GM21367 (cell line): ENCODE data around the gene COL24A1.

Experiments
- ATAC-seq: cut with Tn5 transposase; IDR thresholded peaks from one replicate; pipeline ENCODE4 v1.9.1; 2021; ENCODE audit not compliant: unreplicated experiment

COL24A1 gene

DNA sequence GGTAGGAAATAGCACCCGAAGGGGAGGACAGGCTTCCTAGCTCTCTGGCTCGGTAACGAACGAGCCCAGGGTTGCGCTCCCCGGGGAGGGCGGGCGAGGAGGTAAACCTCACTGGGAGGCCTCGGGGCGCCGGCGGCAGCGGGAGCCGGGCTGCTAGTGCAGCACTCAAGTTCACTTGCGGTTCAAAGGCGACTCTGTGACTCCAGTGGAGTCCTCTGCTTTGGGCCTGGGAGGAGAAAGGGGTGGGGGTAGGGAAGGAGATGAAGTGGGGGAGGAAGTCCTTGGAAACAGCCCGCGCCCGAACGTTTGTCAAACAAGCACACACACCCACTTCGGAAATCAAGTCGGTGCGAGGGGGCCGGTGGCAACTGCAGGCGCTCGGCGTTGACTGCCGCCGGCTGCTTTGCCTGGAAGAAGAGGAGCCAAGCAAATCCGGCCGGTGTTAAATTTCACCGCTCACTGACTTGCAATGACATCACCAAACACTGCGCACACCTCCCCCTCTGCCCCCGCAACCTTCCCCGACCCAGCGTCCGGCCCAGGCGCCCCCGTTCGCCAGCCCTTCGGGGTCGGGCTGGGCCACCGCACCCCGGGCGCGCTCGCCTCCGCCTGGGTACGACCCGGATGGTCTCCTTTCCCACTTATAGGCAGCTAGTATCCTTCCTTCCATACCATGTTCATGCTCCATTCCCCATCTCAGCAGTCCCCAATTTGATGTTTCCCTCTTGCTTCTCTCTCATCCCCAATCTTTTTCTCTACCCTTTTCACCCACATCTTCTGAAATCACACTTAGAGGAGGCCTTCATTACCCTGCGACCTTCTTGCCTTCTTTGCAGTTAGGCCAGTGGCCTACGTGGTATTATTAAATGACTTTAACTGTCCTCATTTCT, at the start of gene COL24A1:
COL24A1 (minus strand) TSS at position 207 of the 890 bp plus-strand sequence. CDS start 376 bp downstream, outside the sequence.
- ATAC-seq = no peak

DNA sequence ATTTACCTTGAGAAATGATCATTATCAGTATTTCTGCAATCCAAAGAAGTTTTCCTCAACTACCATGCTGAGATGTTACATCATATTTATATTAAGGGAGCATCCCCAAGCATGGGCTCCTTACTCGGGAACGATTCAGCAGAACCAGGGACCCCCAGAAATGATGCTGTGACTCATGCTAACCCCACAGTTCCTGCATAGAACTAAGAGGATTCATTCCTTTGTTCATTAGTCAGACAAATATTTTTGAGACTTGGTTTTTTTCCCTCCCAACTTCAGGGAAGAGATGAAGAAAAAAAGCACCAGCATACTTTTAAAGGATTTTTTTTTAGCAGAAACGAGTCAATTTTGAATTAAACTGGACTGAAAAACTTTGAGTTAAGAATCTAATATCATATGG, 49.2 kb upstream of the COL24A1 start:
- ATAC-seq = no peak

DNA sequence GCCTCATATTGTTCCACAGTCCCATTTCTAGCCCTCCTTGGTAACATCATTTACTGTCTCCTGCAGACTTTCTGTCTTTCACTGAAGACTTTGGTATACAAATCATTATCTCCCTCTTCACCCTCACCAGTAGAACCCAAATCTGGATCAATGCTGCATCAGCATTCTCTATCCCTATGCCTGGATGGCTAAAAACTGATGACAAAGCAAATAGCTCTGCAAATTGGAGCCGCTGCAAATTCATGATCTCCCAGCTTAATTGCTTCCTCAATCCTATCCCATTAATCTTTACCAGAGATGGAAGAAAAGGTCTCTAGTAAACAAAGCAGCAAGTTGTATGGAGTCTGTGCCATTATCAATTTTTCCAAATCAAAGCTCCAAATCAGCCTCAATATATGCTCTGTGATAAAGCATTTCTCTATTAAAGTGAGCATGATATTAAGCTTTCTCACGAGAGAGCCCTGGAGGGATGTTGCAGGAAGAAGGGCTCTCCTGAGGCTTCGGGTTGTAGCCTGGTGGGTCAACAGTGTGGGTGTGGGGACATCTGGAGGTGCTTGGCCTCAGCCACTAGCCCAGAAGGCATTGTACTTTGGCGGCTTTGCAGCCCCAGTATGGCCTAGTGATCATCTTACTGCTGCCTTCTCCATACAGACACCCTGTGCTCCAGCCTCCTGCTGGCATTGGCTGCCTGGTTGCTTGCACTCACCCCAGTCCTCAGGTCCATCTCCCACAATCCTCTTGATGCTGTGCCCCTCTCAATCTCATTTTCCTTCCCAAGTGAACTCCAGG, 46.2 kb upstream of the COL24A1 start:
- ATAC-seq = no peak

DNA sequence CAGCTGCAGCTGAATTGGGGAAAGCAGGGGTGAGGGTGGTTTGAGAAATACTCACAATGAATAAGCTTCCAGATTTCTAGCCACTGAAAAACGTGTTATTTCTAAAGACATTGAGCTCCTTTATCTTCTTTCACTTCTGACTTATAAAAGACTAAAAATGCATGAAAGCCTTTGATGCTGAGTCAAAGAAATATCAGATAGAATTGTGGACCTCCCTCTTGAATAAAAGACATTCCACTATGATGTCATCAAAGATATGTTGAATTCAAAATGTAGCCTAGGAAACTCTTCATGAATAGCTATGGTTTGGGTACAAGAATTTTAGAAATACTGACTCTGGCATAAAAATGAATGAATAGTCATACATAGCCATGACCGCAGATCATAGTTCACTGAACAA, 44.7 kb upstream of the COL24A1 start:
- ATAC-seq = no peak

- no peak for ATAC-seq
Observed at GRCh38 chr1:86200901-86201300, 44.3 kb upstream of the COL24A1 start.

DNA sequence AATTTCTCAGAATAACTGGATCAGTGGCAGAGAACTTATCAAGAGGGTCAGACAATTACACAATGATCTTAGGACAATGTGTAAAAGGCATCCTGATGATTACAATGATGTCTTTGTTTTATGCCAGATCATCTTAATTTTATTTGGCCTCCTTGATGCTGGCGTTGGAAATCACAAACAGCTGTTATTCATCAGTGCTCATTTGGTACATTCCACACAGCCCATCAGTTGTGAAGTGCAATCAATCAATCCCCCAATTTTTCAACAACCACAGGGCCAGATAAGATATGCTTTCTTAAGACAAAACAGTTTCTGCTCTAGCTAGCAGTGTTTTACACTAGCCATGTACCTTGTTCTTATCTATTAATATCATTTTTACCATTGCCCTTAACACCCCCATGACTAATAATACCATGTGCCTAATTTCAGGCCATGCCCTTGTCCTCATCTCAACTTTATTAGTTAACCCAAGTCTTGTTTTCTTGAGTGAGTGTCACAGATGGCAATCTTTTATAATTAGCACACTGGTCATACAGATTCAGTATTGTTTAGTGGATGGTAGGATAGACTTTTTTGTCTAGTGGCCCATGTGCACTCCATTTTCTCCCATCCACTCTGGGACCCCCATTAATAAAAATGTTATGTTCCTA, 40.8 kb upstream of the COL24A1 start:
- ATAC-seq = no peak

DNA sequence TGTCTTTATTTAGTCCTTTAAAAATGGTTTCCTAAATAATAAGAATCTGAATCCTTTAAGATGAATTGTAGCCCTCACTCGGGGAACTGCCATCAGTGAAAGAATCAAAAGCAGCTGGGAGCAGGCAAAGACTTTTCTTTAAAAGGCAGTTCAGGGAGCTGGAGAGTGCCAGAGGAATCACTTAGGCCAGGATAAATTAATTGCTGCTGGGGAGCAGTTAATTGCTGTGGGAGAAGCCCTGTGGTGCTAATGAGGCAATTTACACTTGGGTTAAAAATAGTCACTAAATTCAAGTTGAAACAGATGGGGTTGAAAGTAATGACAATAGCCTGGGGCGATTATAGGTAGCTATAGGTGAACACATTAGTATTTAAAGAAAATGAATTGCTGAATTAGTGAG, 38.7 kb upstream of the COL24A1 start:
- no peak for ATAC-seq

DNA sequence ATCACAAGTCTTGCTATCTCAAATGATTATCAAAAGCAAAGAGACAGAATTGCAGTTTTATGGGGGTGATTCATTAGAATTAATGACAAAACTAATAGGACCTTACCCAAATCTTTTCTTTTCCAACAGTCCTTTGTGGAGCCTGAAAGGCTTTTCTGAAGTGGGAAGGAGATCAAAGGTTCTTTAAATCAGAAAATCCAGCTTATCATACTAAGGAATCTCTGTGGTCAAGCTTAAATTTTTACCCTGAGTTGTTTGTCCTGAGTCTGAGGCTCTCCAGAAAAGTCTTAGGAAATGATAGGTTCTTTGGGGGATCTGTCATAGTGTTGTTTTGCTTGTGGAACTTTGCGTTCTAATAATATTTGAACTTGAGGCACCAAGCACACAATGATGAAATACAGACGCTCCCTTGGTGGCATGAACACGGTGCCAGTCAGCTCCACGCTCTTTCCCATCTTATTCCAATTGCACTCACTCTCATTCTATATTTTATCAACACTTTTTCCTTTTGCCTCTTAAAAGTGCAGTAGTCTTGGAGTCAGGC, 38.0 kb upstream of the COL24A1 start:
- no peak for ATAC-seq

DNA sequence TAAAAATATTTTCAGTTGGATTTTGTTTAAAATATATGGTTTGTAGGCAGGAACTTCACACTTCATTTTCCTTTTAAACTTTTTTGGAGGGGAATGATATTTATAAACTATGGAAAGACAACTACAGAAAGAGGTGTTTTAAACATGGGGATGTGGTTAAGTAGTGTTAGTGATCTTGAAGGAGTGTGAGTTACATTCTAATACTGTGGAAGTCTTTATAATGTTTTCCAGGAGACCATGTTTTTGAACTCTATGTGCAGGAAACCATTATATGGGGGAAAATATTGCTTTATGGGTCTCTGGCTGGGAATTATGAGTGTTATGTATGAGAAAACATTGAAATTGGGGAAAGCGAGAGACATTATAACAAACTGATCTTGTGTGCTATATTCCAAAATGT, 35.8 kb upstream of the COL24A1 start:
- ATAC-seq = no peak

DNA sequence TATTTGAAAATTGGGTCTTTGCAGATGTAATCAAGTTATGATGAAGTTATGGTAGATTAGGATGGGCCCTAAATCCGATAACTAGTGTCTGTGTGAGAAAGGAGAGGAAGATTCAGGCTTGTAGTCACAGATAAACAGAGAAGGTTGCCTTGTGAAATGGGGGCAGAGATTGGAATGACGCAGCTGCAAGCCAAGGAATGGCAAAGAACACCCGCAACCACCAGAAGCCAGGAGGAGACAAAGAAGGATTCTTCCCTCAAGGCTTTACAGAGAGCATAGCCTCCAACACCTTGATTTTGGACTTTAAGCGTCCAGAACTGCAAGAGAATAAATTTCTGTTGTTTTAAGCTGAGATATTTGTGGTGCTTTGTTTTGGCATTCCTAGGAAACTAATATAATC, 35.4 kb upstream of the COL24A1 start:
- ATAC-seq = no peak

GRCh38 chr1:86190873-86191272, 34.3 kb upstream of the COL24A1 start:
- no peak for ATAC-seq

DNA sequence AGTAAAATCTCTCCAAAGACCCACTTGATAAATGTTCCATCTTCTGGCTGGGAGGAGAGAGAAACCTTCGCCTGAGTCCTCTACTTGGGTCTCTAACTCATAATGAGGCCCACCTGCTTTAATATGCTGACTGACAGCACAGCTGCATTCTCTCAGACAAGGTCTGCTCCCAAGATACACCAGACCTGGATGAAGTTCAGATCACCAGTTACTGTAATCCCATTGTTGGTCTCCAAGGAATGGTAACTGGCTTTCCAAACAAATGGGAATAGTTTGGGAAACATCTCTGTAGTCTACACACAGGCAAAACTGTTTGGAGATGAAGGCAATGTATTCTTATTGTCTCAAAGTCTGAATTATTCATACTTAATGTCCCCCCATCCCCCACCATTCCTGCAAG, 27.9 kb upstream of the COL24A1 start:
- no peak for ATAC-seq

GRCh38 chr1:86183810-86184209, 27.2 kb upstream of the COL24A1 start:
- ATAC-seq = no peak

DNA sequence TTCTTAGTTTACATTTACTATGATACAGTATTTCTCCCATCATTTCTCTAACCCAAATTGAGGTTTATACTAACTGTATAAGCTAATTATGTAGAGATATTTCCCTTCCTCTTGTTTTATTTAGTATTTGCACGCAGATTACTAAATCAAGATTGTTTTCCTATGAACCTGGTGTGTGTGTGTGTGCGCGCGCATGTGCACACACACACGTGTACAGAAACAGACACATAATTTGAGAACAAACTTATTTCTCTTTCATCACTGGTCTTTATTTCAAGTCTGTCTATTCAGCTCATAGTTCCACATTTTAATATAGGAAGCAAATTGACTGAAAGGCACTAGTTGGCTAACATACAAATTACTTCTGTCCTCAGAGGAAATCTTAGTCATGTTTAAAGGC, 19.7 kb upstream of the COL24A1 start:
- ATAC-seq = no peak

DNA sequence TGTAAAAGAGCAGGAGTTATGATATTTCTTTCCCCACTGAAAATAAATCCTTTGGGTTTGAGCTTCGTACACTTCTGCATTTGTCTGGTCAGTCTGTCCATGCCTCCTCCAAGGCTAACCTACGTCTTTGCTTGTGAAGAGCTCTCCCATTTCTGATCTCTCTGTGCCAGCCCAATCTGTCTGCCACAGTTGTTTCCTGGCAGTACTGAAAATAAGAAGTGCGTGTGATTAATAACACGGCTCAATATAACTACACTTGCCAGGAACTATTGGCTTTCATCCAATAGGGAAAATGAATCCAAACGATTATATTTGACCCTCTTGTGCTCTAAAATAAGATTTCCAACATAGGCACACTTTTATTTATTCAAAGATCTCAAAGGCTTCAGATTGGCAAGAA, 19.2 kb upstream of the COL24A1 start:
- ATAC-seq = no peak

DNA sequence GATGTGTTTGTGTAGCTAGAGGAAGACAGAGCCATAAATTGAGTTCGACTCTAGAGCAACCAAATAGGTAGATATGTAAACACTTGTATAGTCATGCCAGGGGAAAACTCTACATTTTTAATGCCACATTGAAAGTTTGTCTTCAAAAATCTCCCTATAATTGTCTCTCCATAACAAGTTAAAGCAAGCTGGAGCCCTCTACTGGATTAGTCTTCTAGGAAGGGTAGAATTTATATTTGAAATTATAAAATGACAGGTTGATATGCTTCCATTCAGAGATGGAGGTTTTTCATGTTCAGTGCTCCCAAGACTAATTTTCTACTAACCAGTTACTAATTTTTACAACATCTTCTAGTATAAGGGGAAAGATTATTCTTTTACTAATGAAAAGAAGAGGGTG, 13.1 kb upstream of the COL24A1 start:
- ATAC-seq = no peak

DNA sequence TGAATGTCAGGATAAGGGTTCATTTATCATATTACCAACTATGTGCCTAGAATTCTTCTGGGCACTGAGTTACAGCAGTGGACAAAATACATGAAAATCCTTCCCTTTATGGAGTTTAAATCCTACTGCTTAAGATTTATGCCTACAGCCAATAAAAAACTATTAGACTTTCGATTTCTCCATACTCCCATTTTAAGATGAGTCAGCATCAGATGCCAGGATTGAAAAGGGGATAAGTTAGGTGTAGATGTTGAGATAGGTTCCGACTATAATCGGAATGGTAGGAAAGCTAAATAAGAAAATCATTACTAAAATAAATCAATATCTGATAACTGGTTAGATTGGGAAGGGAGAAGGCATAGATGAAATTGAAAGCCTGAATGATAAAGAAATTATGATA, 3.2 kb upstream of the COL24A1 start:
- no peak for ATAC-seq

DNA sequence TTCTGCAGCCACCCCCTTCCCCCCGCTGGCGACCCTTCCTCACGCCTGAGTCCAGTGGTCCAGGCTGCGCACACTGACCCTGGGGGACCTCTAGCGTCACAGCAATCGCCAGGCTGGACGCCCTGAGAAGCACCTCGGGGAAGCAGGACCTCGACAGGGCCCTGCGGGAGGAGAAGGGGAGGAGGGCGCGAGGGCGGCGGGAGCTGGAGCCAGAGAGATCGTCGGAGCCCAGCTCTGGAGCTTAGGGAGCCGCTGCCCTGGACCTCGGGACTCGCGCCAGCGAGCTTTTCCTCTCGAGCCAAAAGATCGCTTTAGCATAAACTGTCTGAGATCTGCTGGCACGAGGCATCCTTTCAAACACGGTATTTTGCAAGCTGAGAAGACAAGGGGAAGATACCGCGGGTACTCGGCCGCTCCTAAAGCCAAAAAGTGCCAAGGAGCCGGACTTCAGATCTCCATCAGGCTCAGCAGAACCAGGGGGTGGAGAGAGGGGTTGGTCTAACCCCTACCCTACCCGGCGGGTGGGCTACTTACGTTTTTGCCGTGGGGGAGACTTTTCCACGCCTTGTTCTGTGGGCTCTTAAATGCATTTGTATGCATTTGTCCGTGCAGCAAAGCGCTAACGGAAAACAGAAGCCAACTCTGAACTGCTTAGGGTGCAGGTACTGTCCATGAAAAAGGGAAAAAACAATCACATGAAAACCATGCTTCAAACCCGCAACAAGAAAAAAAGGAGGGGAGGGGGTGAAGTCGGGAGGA, 586 bp downstream of the COL24A1 start:
- no peak for ATAC-seq

GRCh38 chr1:86155051-86155806, 1.3 kb downstream of the COL24A1 start:
- no peak for ATAC-seq

DNA sequence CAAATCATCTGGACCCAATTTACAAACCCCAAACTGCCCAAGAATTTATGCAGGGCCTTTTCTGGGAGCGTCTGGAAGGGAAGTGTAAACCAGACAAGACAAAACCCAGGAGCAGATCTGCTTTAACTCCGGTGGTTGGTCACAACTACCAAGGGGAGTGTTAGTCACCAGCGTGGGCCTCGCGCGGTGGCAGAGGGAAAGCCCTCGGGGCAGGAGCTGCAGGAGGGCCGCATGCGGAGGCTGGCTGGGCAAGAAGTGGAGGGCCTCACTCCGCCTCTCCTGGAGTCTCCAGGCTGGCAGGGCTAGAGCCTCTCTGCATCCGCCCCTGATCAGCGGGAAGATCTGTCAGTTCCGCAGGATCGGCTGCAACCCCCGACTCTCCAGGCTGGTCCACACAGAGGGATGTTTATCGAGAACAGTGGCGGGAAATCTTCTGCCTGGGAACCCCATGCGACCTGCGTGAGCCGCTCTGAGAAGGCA, 2.0 kb downstream of the COL24A1 start:
- no peak for ATAC-seq
